ENCODE data around the gene ITPK1. TPM values are rescaled to one million over a fixed set of nuclear protein-coding genes. Genes with fewer than 3 reads are reported as not detected.

Gene ITPK1
- total RNA-seq, 2 experiments from 2014 or later, result 78.5 to 83.5 TPM

- Mint-ChIP-seq H3K4me3 (no peak overlapping the region), H3K36me3 (ENCODE audit: low read depth) (no peaks in the 10 kb centered on the region), H3K4me1 (ENCODE audit: low read depth) (peaks cover 51% of the 10 kb centered on the region), H3K27me3 (no peaks in the 10 kb centered on the region), H3K27ac (peak overlapping the region; percentile 87), H3K9me3 (no peaks in the 10 kb centered on the region)
- no peak for DNase-seq
- intact Hi-C loops (cut with micrococcal nuclease), result no loop called here
- POLR2A ChIA-PET, result no interaction called here
- no peak for TF ChIP-seq CTCF (IDR thresholded peaks at IDR 0.05)
- CTCF ChIA-PET, result interaction anchor here (0.6 to 13.7 kb wide), 5 partner anchors 8 to 153 kb away, joined by 3 to 127 read pairs (median 3); partner anchors contain the start of gene ITPK1
- no peak for ATAC-seq
These were observed 10.4 kb downstream of the ITPK1 start for GRCh38 chr14:93105362-93105761.

GRCh38 chr14:93104961-93105360 is 10.8 kb downstream of the ITPK1 start:
- ChIA-PET POLR2A (no interaction called here), CTCF (interaction anchor here (1.0 to 13.7 kb wide), 4 partner anchors 9 to 153 kb away, joined by 3 to 127 read pairs (median 4); partner anchors contain the start of gene ITPK1)
- peak overlapping the region; percentile 87 for H3K27ac Mint-ChIP-seq
- DNase-seq (no peak), ATAC-seq (no peak)
- H3K27me3 Mint-ChIP-seq, result no peaks in the 10 kb centered on the region
- no peak for TF ChIP-seq CTCF (IDR thresholded peaks at IDR 0.05)
- H3K4me1 Mint-ChIP-seq (ENCODE audit: low read depth), result peaks cover 50% of the 10 kb centered on the region
- no peaks in the 10 kb centered on the region for H3K9me3 Mint-ChIP-seq
- H3K36me3 Mint-ChIP-seq (ENCODE audit: low read depth), result no peaks in the 10 kb centered on the region
- no peak overlapping the region for H3K4me3 Mint-ChIP-seq
- intact Hi-C loops (cut with micrococcal nuclease), result no loop called here

- Mint-ChIP-seq H3K4me3 (peak overlapping the region; percentile 57), H3K4me1 (ENCODE audit: low read depth) (peaks cover 40% of the 10 kb centered on the region), H3K36me3 (ENCODE audit: low read depth) (no peaks in the 10 kb centered on the region), H3K27me3 (no peaks in the 10 kb centered on the region), H3K27ac (peak overlapping the region; percentile 87), H3K9me3 (no peaks in the 10 kb centered on the region)
- intact Hi-C loops (cut with micrococcal nuclease), result no loop called here
- ChIA-PET CTCF (interaction anchor here (1.4 to 13.7 kb wide), 2 partner anchors 10 to 35 kb away, joined by 6 to 127 read pairs; partner anchors contain the start of gene ITPK1), POLR2A (interaction anchor here (0.9 to 1.1 kb wide), 2 partner anchors 11 to 37 kb away, joined by 3 to 4 read pairs; no protein-coding TSS in a partner anchor)
- ATAC-seq, result peak; percentile 97
- TF ChIP-seq CTCF (IDR thresholded peaks at IDR 0.05), result no peak
- DNase-seq, result peak; percentile 90
These were observed 12.2 kb downstream of the ITPK1 start for GRCh38 chr14:93103392-93104080.

GRCh38 chr14:93102141-93102540 is 13.6 kb downstream of the ITPK1 start:
- Mint-ChIP-seq H3K27me3 (no peaks in the 10 kb centered on the region), H3K4me1 (ENCODE audit: low read depth) (peaks cover 40% of the 10 kb centered on the region), H3K36me3 (ENCODE audit: low read depth) (no peaks in the 10 kb centered on the region), H3K9me3 (no peaks in the 10 kb centered on the region), H3K4me3 (no peak overlapping the region), H3K27ac (peak overlapping the region; percentile 48)
- intact Hi-C loops (cut with micrococcal nuclease), result no loop called here
- no peak for TF ChIP-seq CTCF (IDR thresholded peaks at IDR 0.05)
- DNase-seq (no peak), ATAC-seq (no peak)
- CTCF ChIA-PET, result interaction anchor here (1.3 to 13.7 kb wide), 2 partner anchors 12 to 150 kb away, joined by 4 to 127 read pairs; partner anchors contain the start of gene ITPK1
- POLR2A ChIA-PET, result interaction anchor here (1.4 kb wide), 1 partner anchor 11 kb away, joined by 4 read pairs; no protein-coding TSS in a partner anchor

GRCh38 chr14:93101181-93101580 is 14.5 kb downstream of the ITPK1 start:
- H3K4me3 Mint-ChIP-seq, result no peak overlapping the region
- intact Hi-C loops (cut with micrococcal nuclease), result no loop called here
- H3K9me3 Mint-ChIP-seq, result no peaks in the 10 kb centered on the region
- H3K27ac Mint-ChIP-seq, result no peak overlapping the region
- ChIA-PET CTCF (interaction anchor here (1.3 to 13.7 kb wide), 2 partner anchors 13 to 149 kb away, joined by 4 to 127 read pairs; partner anchors contain the start of gene ITPK1), POLR2A (interaction anchor here (1.4 kb wide), 1 partner anchor 12 kb away, joined by 4 read pairs; no protein-coding TSS in a partner anchor)
- no peaks in the 10 kb centered on the region for H3K27me3 Mint-ChIP-seq
- TF ChIP-seq CTCF (IDR thresholded peaks at IDR 0.05), result no peak
- H3K4me1 Mint-ChIP-seq (ENCODE audit: low read depth), result peaks cover 39% of the 10 kb centered on the region
- no peak for DNase-seq
- no peaks in the 10 kb centered on the region for H3K36me3 Mint-ChIP-seq (ENCODE audit: low read depth)
- ATAC-seq, result no peak
